IMR-90 (cell line): ENCODE data around the gene UGT1A4. TPM values are rescaled to one million over a fixed set of nuclear protein-coding genes. Genes with fewer than 3 reads are reported as not detected.

Experiments
- ATAC-seq: fragments of 200-7000 bp; cut with Tn5 transposase; 2 replicates; pipeline ENCODE4 v1.9.1; 2020; ENCODE audit warnings: low read depth, mild to moderate bottlenecking, moderate library complexity
- BruUV-seq: library from RNA; stranded (reverse); fragments of 400-500 nt; replicated peaks from 2 replicates; lab custom pipeline; 2021; lab: Mats Ljungman, UMichigan
- CTCF ChIA-PET: fragments of 300-600 bp; formaldehyde crosslinking; extraction: SDS; loops from one replicate; lab custom pipeline; 2021; ENCODE audit warnings: antibody characterized with exemption; lab: Yijun Ruan, JAX
- POLR2A ChIA-PET: fragments of 300-600 bp; sonication (Branson Sonifier 250); formaldehyde crosslinking; loops from one replicate; lab custom pipeline; 2022; ENCODE audit warnings: antibody characterized with exemption; ENCODE audit not compliant: unreplicated experiment; lab: Charles Lee
- DNase-seq: peaks from one replicate; pipeline ENCODE4 v3.0.0; 2013
- H2AFZ ChIP-seq: replicated peaks from 2 replicates; pipeline ENCODE3; 2013; ENCODE audit warnings: low read length, mild to moderate bottlenecking; ENCODE audit not compliant: poor library complexity
- H2AK5ac ChIP-seq: 2 replicates; pipeline ENCODE4 v1.6.1; 2013; ENCODE audit warnings: low read depth, low read length, inconsistent platforms
- H2AK9ac ChIP-seq: replicated peaks from 2 replicates; pipeline ENCODE3; 2013; ENCODE audit warnings: mild to moderate bottlenecking, low read depth, low read length, moderate library complexity; ENCODE audit not compliant: poor library complexity
- H2BK120ac ChIP-seq: 2 replicates; pipeline ENCODE4 v1.6.1; 2013; ENCODE audit warnings: low read depth, low read length, inconsistent platforms
- H2BK15ac ChIP-seq: 3 replicates; pipeline ENCODE4 v1.6.1; 2013; ENCODE audit warnings: low read depth, low read length, inconsistent platforms
- H2BK20ac ChIP-seq: 2 replicates; pipeline ENCODE4 v1.6.1; 2013; ENCODE audit warnings: low read depth, mild to moderate bottlenecking, inconsistent platforms, low read length, moderate library complexity
- H2BK5ac ChIP-seq: 2 replicates; pipeline ENCODE4 v1.6.1; 2013; ENCODE audit warnings: mild to moderate bottlenecking, low read depth, low read length, inconsistent platforms; ENCODE audit not compliant: poor library complexity, severe bottlenecking
- H3K14ac ChIP-seq: replicated peaks from 2 replicates; pipeline ENCODE4 v1.6.1; 2013; ENCODE audit warnings: low read depth, low read length, inconsistent platforms
- H3K18ac ChIP-seq: 2 replicates; pipeline ENCODE4 v1.6.1; 2013; ENCODE audit warnings: low read depth, low read length, control low read depth
- H3K23ac ChIP-seq: 2 replicates; pipeline ENCODE4 v1.6.1; 2013; ENCODE audit warnings: low read depth, low read length, inconsistent platforms
- H3K27ac ChIP-seq: 2 replicates; pipeline ENCODE4 v1.5.1; 2013; ENCODE audit warnings: mild to moderate bottlenecking, control low read depth, low read length; ENCODE audit not compliant: insufficient read depth
- H3K27me3 ChIP-seq: 2 replicates; pipeline ENCODE4 v1.6.1; 2013; ENCODE audit warnings: low read length; ENCODE audit not compliant: control insufficient read depth, insufficient read depth
- H3K36me3 ChIP-seq: 2 replicates; pipeline ENCODE4 v1.6.1; 2013; ENCODE audit warnings: low read length, mixed read lengths; ENCODE audit not compliant: control insufficient read depth, insufficient read depth
- H3K4ac ChIP-seq: 2 replicates; pipeline ENCODE4 v1.6.1; 2013; ENCODE audit warnings: low read depth, low read length, inconsistent platforms
- H3K4me1 ChIP-seq: 2 replicates; pipeline ENCODE4 v1.6.1; 2013; ENCODE audit warnings: low read length, mixed read lengths; ENCODE audit not compliant: control insufficient read depth, insufficient read depth
- H3K4me2 ChIP-seq: 2 replicates; pipeline ENCODE4 v1.6.1; 2013; ENCODE audit warnings: low read depth, mild to moderate bottlenecking, control low read depth, low read length, moderate library complexity
- H3K4me3 ChIP-seq: 2 replicates; pipeline ENCODE4 v1.5.1; 2013; ENCODE audit warnings: low read depth, mild to moderate bottlenecking, control low read depth, low read length, moderate library complexity; ENCODE audit not compliant: insufficient read depth
- H3K56ac ChIP-seq: 2 replicates; pipeline ENCODE4 v1.6.1; 2013; ENCODE audit warnings: low read length, inconsistent platforms; ENCODE audit not compliant: insufficient read depth; ENCODE audit errors: extremely low read depth
- H3K79me1 ChIP-seq, 2 experiments: 2 replicates each; pipeline ENCODE4 v1.6.1; 2013; ENCODE audit warnings: low read length in 2 of 2, inconsistent platforms in 1 of 2, low read depth in 1 of 2
- H3K9ac ChIP-seq: 2 replicates; pipeline ENCODE4 v1.6.1; 2013; ENCODE audit warnings: low read depth, low read length, control low read depth
- H3K9me1 ChIP-seq: 2 replicates; pipeline ENCODE4 v1.6.1; 2013; ENCODE audit warnings: low read length, inconsistent platforms; ENCODE audit not compliant: insufficient read depth
- H3K9me3 ChIP-seq: 2 replicates; pipeline ENCODE4 v1.6.1; 2013; ENCODE audit warnings: low read length; ENCODE audit not compliant: control insufficient read depth, insufficient read depth
- H4K20me1 ChIP-seq: 2 replicates; pipeline ENCODE4 v1.6.1; 2013; ENCODE audit warnings: low read length, inconsistent platforms; ENCODE audit not compliant: insufficient read depth
- H4K5ac ChIP-seq: 2 replicates; pipeline ENCODE4 v1.6.1; 2013; ENCODE audit warnings: mild to moderate bottlenecking, low read depth, low read length, control low read depth
- H4K8ac ChIP-seq, 2 experiments: 2 replicates each; pipeline ENCODE4 v1.6.1; 2013; ENCODE audit warnings: low read depth in 2 of 2, low read length in 2 of 2, control low read depth in 1 of 2, inconsistent platforms in 1 of 2
- H4K91ac ChIP-seq: 2 replicates; pipeline ENCODE4 v1.6.1; 2013; ENCODE audit warnings: low read depth, low read length, inconsistent platforms; ENCODE audit not compliant: insufficient read depth
- CHD1 ChIP-seq: IDR thresholded peaks from 2 replicates; pipeline ENCODE4 v1.6.1; 2012; ENCODE audit warnings: low read depth, low read length, improper control_type of control experiment
- MAZ ChIP-seq: IDR thresholded peaks from 2 replicates; pipeline ENCODE4 v1.6.1; 2012; ENCODE audit warnings: low read depth, mild to moderate bottlenecking, low read length, improper control_type of control experiment, moderate library complexity, borderline replicate concordance
- RAD21 ChIP-seq: IDR thresholded peaks from 2 replicates; pipeline ENCODE4 v1.6.1; 2012; ENCODE audit warnings: low read length, improper control_type of control experiment
- SMC3 ChIP-seq: fragments of 150-350 bp; IDR thresholded peaks from 2 replicates; pipeline ENCODE4 v1.6.1; 2016; ENCODE audit warnings: low read depth, mild to moderate bottlenecking, antibody characterized with exemption, low read length, moderate library complexity
- WGBS, 2 experiments: methylation state at CpG; one replicate each; pipeline versions ENCODE4 v1.1.5 to v1.1.7; 2013; ENCODE audit warnings: missing lambda C conversion rate in 2 of 2; ENCODE audit not compliant: insufficient read length in 1 of 2; ENCODE audit errors: extremely low coverage in 2 of 2; 5-methylcytosine and 5-hydroxymethylcytosine counted together
- dilution Hi-C: fragments of 300-500 bp; cut with HindIII; formaldehyde crosslinking; loops from one replicate; pipeline ENCODE4 v1.14.3; 2018; ENCODE audit warnings: low sequenced_read_pairs; ENCODE audit not compliant: unreplicated experiment
- in situ Hi-C: fragments of 300-500 bp; cut with MboI; formaldehyde crosslinking; loops from 3 replicates; pipeline ENCODE4 v1.14.3; 2019; ENCODE audit warnings: low sequenced_read_pairs, inconsistent platforms, mixed read lengths
- intact Hi-C: fragments of 100-400 bp; cut with micrococcal nuclease; formaldehyde crosslinking; loops from 2 replicates; pipeline ENCODE4 v1.10.0; 2022
- polyA plus RNA-seq, 3 experiments: library from polyadenylated mRNA; depleted of rRNA; stranded (reverse); fragments of >200 nt; gene quantifications; 2 replicates each; pipeline ENCODE4 v1.2.3, GENCODE V29; 2012; ENCODE audit warnings: low replicate concordance in 1 of 3
- total RNA-seq: library from RNA; depleted of rRNA; stranded (reverse); fragments of >200 nt; gene quantifications from 2 replicates; pipeline ENCODE4 v1.2.3, GENCODE V29; 2012

The UGT1A4 gene
- total and polyA plus RNA-seq, 2 of the 4 experiments (the other 2 are of a cell fraction): not detected

DNA sequence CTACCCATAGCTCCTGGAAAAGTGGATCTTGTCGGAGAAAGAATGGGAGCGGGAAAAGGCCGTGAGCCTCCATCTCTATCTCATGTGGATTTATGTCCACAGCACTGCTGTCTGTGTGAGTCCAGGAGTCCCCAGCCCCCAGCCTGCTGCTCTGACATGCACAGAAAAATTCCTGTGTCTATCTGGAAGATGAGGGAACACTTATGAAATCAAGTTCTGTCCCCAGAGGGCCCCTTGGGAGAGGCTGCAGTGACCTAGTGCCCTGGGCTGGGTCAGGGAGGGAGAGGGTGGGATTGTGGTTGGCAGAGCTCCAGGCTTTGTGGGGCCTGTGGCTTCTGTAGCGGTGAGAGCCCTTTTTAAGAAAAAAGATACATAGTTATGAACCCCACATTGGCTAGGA, 98.2 kb downstream of the UGT1A4 start:
- Histone ChIP-seq H2AK5ac (no peak overlapping the region), H2AFZ (no peak overlapping the region), H2BK120ac (no peak overlapping the region), H3K18ac (no peak overlapping the region), H3K9me3 (no peaks in the 10 kb centered on the region), H3K27me3 (peaks cover 7% of the 10 kb centered on the region; the same call in 1 of the 2 replicates), H3K4me2 (no peak overlapping the region), H4K5ac (no peak overlapping the region), H2BK5ac (no peak overlapping the region), H4K20me1 (no peaks in the 10 kb centered on the region), H2BK15ac (no peak overlapping the region), H2AK9ac (no peak overlapping the region), H3K23ac (no peak overlapping the region), H3K79me1 (no peaks in the 10 kb centered on the region), H3K14ac (no peak overlapping the region), H3K9me1 (no peaks in the 10 kb centered on the region), H2BK20ac (no peak overlapping the region), H4K8ac (no peak overlapping the region), H3K4me1 (no peaks in the 10 kb centered on the region), H4K91ac (no peak overlapping the region), H3K9ac (no peak overlapping the region), H3K4me3 (no peak overlapping the region), H3K36me3 (no peaks in the 10 kb centered on the region), H3K4ac (no peak overlapping the region), H3K56ac (no peak overlapping the region), H3K27ac (no peak overlapping the region)
- TF ChIP-seq CHD1 (no peak), SMC3 (no peak), RAD21 (no peak), MAZ (no peak)
- intact Hi-C loops (no loop called here), in situ Hi-C loops (no loop called here), dilution Hi-C loops (no loop called here)
- DNase-seq (no peak), ATAC-seq (no peak)
- ChIA-PET CTCF (no interaction called here), POLR2A (no interaction called here)
- WGBS, 2 experiments: no CpG with 5 or more reads among the region's 4 CpGs
- no TSS peak for BruUV-seq
